Transverse colon (tissue), 4 donors: ENCODE measurements around the gene ST8SIA6. TPM values are rescaled to one million over a fixed set of nuclear protein-coding genes. Genes with fewer than 3 reads are reported as not detected.

Source experiments
- DNase-seq: peaks from one replicate; pipeline ENCODE4 v3.0.0-alpha.2; 2019
- H3K27ac ChIP-seq, 4 donors: fragments of 200-600 bp; sonication (generic); 2 replicates each; pipeline ENCODE4 v1.5.1; 2016 to 2018; ENCODE audit warnings: inconsistent platforms in 4 of 4
- H3K27me3 ChIP-seq: fragments of 200-600 bp; sonication (generic); 2 replicates; pipeline ENCODE4 v1.5.1; 2017; ENCODE audit warnings: inconsistent platforms
- H3K36me3 ChIP-seq, 4 donors: fragments of 200-600 bp; sonication (generic); 2 replicates each; pipeline ENCODE4 v1.5.1; 2017 to 2019; ENCODE audit warnings: inconsistent platforms in 4 of 4
- H3K4me1 ChIP-seq, 4 donors: fragments of 200-600 bp; sonication (generic); 2 replicates each; pipeline ENCODE4 v1.5.1; 2017 to 2020; ENCODE audit warnings: inconsistent platforms in 4 of 4
- H3K4me3 ChIP-seq, 4 donors: fragments of 200-600 bp; sonication (generic); 1 replicate in 1 of 4; 2 replicates in 3 of 4; pipeline versions ENCODE4 v1.5.1 to v1.6.1; 2017 to 2019; ENCODE audit warnings: inconsistent platforms in 4 of 4
- H3K9me3 ChIP-seq, 2 donors: fragments of 200-600 bp; sonication (generic); 2 replicates each; pipeline ENCODE4 v1.5.1; 2017 to 2019; ENCODE audit warnings: inconsistent platforms in 2 of 2
- EP300 ChIP-seq: sonication (generic); formaldehyde crosslinking; IDR thresholded peaks from one replicate; pipeline ENCODE4 v1.6.1; 2017; ENCODE audit warnings: antibody characterized with exemption, low read depth
- POLR2A ChIP-seq: fragments of 450-650 bp; IDR thresholded peaks from one replicate; pipeline ENCODE4 v1.6.1; 2016; ENCODE audit warnings: antibody characterized with exemption, mild to moderate bottlenecking, moderate library complexity
- POLR2AphosphoS5 ChIP-seq, 3 donors: sonication (generic); formaldehyde crosslinking; IDR thresholded peaks; one replicate each; pipeline ENCODE4 v1.6.1; 2016; ENCODE audit warnings: antibody characterized with exemption in 3 of 3
- WGBS, 2 donors: methylation state at CpG; one replicate each; pipeline ENCODE4 v1.1.5; 2018; ENCODE audit warnings: low coverage in 1 of 2; 5-methylcytosine and 5-hydroxymethylcytosine counted together
- in situ Hi-C, 4 donors: fragments of 200-750 bp; cut with MboI; loops; one replicate each; pipeline versions ENCODE4 v1.15.0 to v1.15.1; 2017; ENCODE audit warnings: low sequenced_read_pairs in 3 of 4, low pct_ligation_motif_present in 1 of 4, low pct_unique_long_range_greater_than_20kb in 1 of 4
- intact Hi-C: fragments of 100-400 bp; cut with DNase I; formaldehyde crosslinking; loops from one replicate; pipeline ENCODE4 v1.15.1; 2023; ENCODE audit warnings: low total_unique reads
- total RNA-seq, 4 donors: library from RNA; depleted of rRNA; stranded (reverse); fragments of >200 nt; gene quantifications; one replicate each; pipeline ENCODE4 v1.1.0, GENCODE V29; 2016
- TF ChIP-seq, protein P1 (sequence below), 5 experiments: fragments of 200-600 bp in 3 of 5; fragments of 450-650 bp in 2 of 5; sonication (generic) in 3 of 5; IDR thresholded peaks; 1 replicate in 2 of 5; 2 replicates in 3 of 5; pipeline ENCODE4 v1.5.1; 2016 to 2017; ENCODE audit warnings: antibody characterized with exemption in 5 of 5, inconsistent platforms in 3 of 5, mild to moderate bottlenecking in 2 of 5, moderate library complexity in 1 of 5

ST8SIA6 gene
- total RNA-seq, 4 donors from 2014 or later = 0.64 to 1.2 TPM; not detected in 2

DNA sequence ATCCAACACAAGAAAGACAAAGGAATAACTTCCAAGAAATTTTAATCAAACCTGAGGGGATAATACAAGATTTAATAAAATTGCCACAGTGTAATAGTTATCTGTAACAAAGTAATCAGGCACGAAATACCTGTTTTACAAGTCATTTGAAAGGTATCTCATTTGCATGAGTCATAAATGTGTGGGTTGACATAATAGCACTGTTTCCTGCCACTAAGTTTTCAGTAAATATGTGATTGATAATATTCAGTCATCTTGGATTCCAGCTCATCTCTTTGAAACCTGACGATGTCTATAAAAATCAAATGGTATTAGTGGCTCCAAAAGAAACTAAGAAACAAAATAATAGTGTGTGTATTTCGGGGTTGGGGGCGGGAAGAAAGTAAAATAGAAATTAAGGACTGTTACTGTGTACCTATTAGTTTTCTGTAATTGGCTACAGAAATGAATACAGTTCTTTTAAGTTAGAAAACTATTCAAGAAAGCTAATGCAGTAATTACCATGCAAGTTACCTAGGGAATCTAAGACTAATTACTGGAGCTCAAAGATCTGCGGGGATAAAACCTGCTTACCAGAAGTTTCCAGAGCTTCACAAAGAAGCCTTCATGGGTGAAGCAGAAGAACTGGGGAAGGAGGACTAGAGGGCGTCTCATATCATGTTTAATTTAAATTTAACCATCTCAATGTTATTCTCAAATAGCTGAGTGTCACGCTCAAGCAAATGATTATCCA, 100.7 kb downstream of the ST8SIA6 start:
- no peak for TF ChIP-seq EP300
- no peak for TF ChIP-seq POLR2AphosphoS5 (IDR thresholded peaks at IDR 0.05)
- no peak for TF ChIP-seq POLR2A
- TF ChIP-seq, protein P1, sequence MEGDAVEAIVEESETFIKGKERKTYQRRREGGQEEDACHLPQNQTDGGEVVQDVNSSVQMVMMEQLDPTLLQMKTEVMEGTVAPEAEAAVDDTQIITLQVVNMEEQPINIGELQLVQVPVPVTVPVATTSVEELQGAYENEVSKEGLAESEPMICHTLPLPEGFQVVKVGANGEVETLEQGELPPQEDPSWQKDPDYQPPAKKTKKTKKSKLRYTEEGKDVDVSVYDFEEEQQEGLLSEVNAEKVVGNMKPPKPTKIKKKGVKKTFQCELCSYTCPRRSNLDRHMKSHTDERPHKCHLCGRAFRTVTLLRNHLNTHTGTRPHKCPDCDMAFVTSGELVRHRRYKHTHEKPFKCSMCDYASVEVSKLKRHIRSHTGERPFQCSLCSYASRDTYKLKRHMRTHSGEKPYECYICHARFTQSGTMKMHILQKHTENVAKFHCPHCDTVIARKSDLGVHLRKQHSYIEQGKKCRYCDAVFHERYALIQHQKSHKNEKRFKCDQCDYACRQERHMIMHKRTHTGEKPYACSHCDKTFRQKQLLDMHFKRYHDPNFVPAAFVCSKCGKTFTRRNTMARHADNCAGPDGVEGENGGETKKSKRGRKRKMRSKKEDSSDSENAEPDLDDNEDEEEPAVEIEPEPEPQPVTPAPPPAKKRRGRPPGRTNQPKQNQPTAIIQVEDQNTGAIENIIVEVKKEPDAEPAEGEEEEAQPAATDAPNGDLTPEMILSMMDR (IDR thresholded peaks at IDR 0.05) = no peak
- in situ Hi-C loops = no loop called here
- Histone ChIP-seq H3K27ac (no peak overlapping the region), H3K4me1 (no peaks in the 10 kb centered on the region), H3K36me3 (no peaks in the 10 kb centered on the region), H3K27me3 (no peaks in the 10 kb centered on the region), H3K9me3 (no peaks in the 10 kb centered on the region), H3K4me3 (no peak overlapping the region)
- DNase-seq = no peak
- WGBS, 2 donors = 70 to 77% methylated on average over 6 to 7 of the region's 7 CpGs
- intact Hi-C loops = loop anchor here (5.0 kb wide), 1 partner anchor 1489 kb away; no protein-coding TSS in a partner anchor

DNA sequence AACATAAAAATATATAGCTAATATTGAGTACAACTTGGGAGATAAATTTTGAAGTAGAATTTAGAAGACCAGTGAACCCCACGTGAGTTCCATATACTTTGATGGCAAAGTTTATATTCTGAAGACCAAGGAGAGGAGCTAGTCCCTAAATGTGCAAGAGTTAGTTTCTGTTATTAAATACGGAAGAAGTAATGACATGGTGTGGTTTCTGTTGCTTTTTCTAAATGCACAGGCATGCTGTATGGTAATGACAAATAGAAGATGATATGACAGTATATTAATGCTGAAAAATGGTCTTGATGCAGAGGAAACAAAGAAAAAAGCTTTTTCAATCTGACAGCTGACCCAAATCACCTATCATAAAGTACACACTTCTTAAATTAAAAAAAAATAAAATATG, 101.8 kb downstream of the ST8SIA6 start:
- 80 to 94% methylated on average over 2 of the region's 2 CpGs for whole genome bisulfite sequencing, 2 donors
- no peak for TF ChIP-seq POLR2A
- TF ChIP-seq EP300 = no peak
- no peak for TF ChIP-seq POLR2AphosphoS5 (IDR thresholded peaks at IDR 0.05)
- TF ChIP-seq, protein P1 (IDR thresholded peaks at IDR 0.05) = no peak
- no peak overlapping the region for H3K27ac ChIP-seq
- no peaks in the 10 kb centered on the region for H3K9me3 ChIP-seq
- H3K36me3 ChIP-seq = no peaks in the 10 kb centered on the region
- in situ Hi-C loops (no loop called here), intact Hi-C loops (loop anchor here (5.0 kb wide), 1 partner anchor 1490 kb away; no protein-coding TSS in a partner anchor)
- H3K4me1 ChIP-seq = no peaks in the 10 kb centered on the region
- H3K27me3 ChIP-seq = no peaks in the 10 kb centered on the region
- no peak overlapping the region for H3K4me3 ChIP-seq
- no peak for DNase-seq

DNA sequence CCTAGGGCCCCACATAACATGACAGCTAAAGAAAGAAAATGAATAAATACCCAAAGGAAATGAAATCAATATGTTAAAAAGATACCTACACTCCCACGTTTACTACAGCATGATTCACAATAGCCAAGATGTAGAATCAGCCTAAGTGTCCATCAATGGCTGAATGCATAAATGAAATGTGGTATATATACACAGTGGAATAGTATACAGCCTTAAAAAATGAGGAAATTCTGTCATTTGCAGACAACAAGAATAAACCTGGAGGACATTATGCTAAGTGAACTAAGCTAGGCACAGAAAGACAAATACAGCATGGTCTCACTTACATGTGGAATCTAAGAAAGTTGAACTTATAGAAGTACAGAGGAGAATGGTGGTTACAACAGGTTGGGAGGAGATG, 102.9 kb downstream of the ST8SIA6 start:
- no peak overlapping the region for H3K4me3 ChIP-seq
- TF ChIP-seq EP300 (no peak), POLR2AphosphoS5 (IDR thresholded peaks at IDR 0.05) (no peak), POLR2A (no peak)
- TF ChIP-seq, protein P1 (IDR thresholded peaks at IDR 0.05) = no peak
- H3K27me3 ChIP-seq = no peaks in the 10 kb centered on the region
- in situ Hi-C loops (no loop called here), intact Hi-C loops (loop anchor here (5.0 kb wide), 1 partner anchor 1491 kb away; no protein-coding TSS in a partner anchor)
- WGBS, 2 donors = 72 to 73% methylated on average over 1 of the region's 1 CpG
- no peaks in the 10 kb centered on the region for H3K4me1 ChIP-seq
- no peaks in the 10 kb centered on the region for H3K9me3 ChIP-seq
- no peak overlapping the region for H3K27ac ChIP-seq
- H3K36me3 ChIP-seq = no peaks in the 10 kb centered on the region
- no peak for DNase-seq

DNA sequence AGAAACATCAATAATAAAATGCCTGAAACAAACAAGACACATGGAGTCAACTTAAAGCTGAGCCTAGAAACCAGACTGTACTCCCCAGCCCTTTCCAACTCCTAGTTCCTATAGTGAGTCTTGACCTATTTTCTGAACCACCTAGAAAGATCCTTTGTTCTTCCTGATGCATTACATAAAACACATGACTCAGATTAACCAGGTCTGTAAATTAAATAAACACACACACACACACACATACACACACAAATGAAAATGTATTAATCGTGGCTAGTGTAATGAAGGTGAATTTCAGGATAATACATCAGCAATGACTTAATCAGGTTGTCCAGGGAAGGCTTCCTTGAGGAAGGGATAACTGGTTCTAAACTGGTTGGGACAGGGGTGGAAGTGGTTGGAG, 104.7 kb downstream of the ST8SIA6 start:
- no peaks in the 10 kb centered on the region for H3K9me3 ChIP-seq
- no peak for TF ChIP-seq POLR2AphosphoS5 (IDR thresholded peaks at IDR 0.05)
- H3K36me3 ChIP-seq = no peaks in the 10 kb centered on the region
- WGBS, 2 donors = 42 to 75% methylated on average over 1 of the region's 1 CpG
- no peak for DNase-seq
- intact Hi-C loops = loop anchor here (5.0 kb wide), 1 partner anchor 1493 kb away; no protein-coding TSS in a partner anchor
- H3K4me1 ChIP-seq = no peaks in the 10 kb centered on the region
- H3K27me3 ChIP-seq = no peaks in the 10 kb centered on the region
- H3K4me3 ChIP-seq = no peak overlapping the region
- H3K27ac ChIP-seq = no peak overlapping the region
- in situ Hi-C loops = no loop called here
